Measurements from ENCODE around the gene PLAAT3. TPM values are rescaled to one million over a fixed set of nuclear protein-coding genes. Genes with fewer than 3 reads are reported as not detected.
"Not testable (repeated sequence)": the region's sequence is repeated elsewhere in the genome, so short reads cannot be mapped to it uniquely, and the experiment has no call there.

PLAAT3 gene
- total and polyA plus RNA-seq, 2 donors from 2014 or later, result 88.2 to 262 TPM

- Histone ChIP-seq H3K36me3 (ENCODE audit: control insufficient read depth in 2 of 3, insufficient read depth in 3 of 3, low read length in 3 of 3) (peaks cover 0 to 15% (median 5%) of the 10 kb centered on the region in 3 donors), H3K27me3 (ENCODE audit: control insufficient read depth, insufficient read depth, low read length) (no peaks in the 10 kb centered on the region), H3K27ac (ENCODE audit: low read depth in 2 of 2, low read length in 2 of 2) (no peak overlapping the region), H3K9me3 (ENCODE audit: control insufficient read depth in 2 of 3, insufficient read depth in 1 of 3, low read length in 3 of 3) (no peaks in the 10 kb centered on the region), H3K4me1 (ENCODE audit: control insufficient read depth in 2 of 3, insufficient read depth in 2 of 3, low read depth in 1 of 3, low read length in 3 of 3) (no peaks in the 10 kb centered on the region), H3K9ac (ENCODE audit: low read length in 3 of 3) (no peak overlapping the region), H3K4me3 (ENCODE audit: low read length in 3 of 3) (no peak overlapping the region)
- TF ChIP-seq CTCF (IDR thresholded peaks at IDR 0.05; ENCODE audit: borderline replicate concordance, extremely low read depth, insufficient read depth), result peak; percentile 8
- FAIRE-seq, result peak; percentile 29
- peak in 1 of 5 donors; percentile 6 for DNase-seq
- intact Hi-C loops (cut with DNase I), result no loop called here
These were observed 25.1 kb upstream of the PLAAT3 start for GRCh38 chr11:63639199-63639832.

- H3K9ac ChIP-seq (ENCODE audit: low read length in 3 of 3); H3K27me3 ChIP-seq (ENCODE audit: control insufficient read depth, insufficient read depth, low read length); intact Hi-C loops (cut with DNase I); FAIRE-seq; H3K27ac ChIP-seq (ENCODE audit: low read depth in 2 of 2, low read length in 2 of 2); H3K4me3 ChIP-seq (ENCODE audit: low read length in 3 of 3); DNase-seq; H3K9me3 ChIP-seq (ENCODE audit: control insufficient read depth in 2 of 3, insufficient read depth in 1 of 3, low read length in 3 of 3); H3K4me1 ChIP-seq (ENCODE audit: control insufficient read depth in 2 of 3, insufficient read depth in 2 of 3, low read depth in 1 of 3, low read length in 3 of 3): not testable (repeated sequence)
- peaks cover 0 to 13% (median 5%) of the 10 kb centered on the region in 3 donors for H3K36me3 ChIP-seq (ENCODE audit: control insufficient read depth in 2 of 3, insufficient read depth in 3 of 3, low read length in 3 of 3)
These were observed 24.2 kb upstream of the PLAAT3 start for GRCh38 chr11:63638436-63638835.

GRCh38 chr11:63635762-63636465 lies 21.7 kb upstream of the PLAAT3 start:
- intact Hi-C loops (cut with DNase I), result no loop called here
- Histone ChIP-seq H3K4me1 (ENCODE audit: control insufficient read depth in 2 of 3, insufficient read depth in 2 of 3, low read depth in 1 of 3, low read length in 3 of 3) (no peaks in the 10 kb centered on the region), H3K27me3 (ENCODE audit: control insufficient read depth, insufficient read depth, low read length) (no peaks in the 10 kb centered on the region), H3K36me3 (ENCODE audit: control insufficient read depth in 2 of 3, insufficient read depth in 3 of 3, low read length in 3 of 3) (peaks cover 2 to 18% (median 7%) of the 10 kb centered on the region in 3 donors), H3K27ac (ENCODE audit: low read depth in 2 of 2, low read length in 2 of 2) (no peak overlapping the region), H3K4me3 (ENCODE audit: low read length in 3 of 3) (no peak overlapping the region), H3K9ac (ENCODE audit: low read length in 3 of 3) (no peak overlapping the region), H3K9me3 (ENCODE audit: control insufficient read depth in 2 of 3, insufficient read depth in 1 of 3, low read length in 3 of 3) (no peaks in the 10 kb centered on the region)
- FAIRE-seq (peak; percentile 51), DNase-seq (peak in 4 of 5 donors; percentile 69 to 81 (median 76))
- TF ChIP-seq CTCF (IDR thresholded peaks at IDR 0.05; ENCODE audit: borderline replicate concordance, extremely low read depth, insufficient read depth), result peak; percentile 90

GRCh38 chr11:63629426-63629825 lies 15.2 kb upstream of the PLAAT3 start:
- FAIRE-seq, result no peak

More at GRCh38 chr11:63629426-63629825, 15.2 kb upstream of the PLAAT3 start:
- no peak for DNase-seq
- no peaks in the 10 kb centered on the region for H3K9me3 ChIP-seq (ENCODE audit: control insufficient read depth in 2 of 3, insufficient read depth in 1 of 3, low read length in 3 of 3)
- intact Hi-C loops (cut with DNase I), result no loop called here
- no peaks in the 10 kb centered on the region for H3K4me1 ChIP-seq (ENCODE audit: control insufficient read depth in 2 of 3, insufficient read depth in 2 of 3, low read depth in 1 of 3, low read length in 3 of 3)
- no peak for TF ChIP-seq CTCF (IDR thresholded peaks at IDR 0.05; ENCODE audit: borderline replicate concordance, extremely low read depth, insufficient read depth)
- H3K36me3 ChIP-seq (ENCODE audit: control insufficient read depth in 2 of 3, insufficient read depth in 3 of 3, low read length in 3 of 3), result peaks cover 3 to 28% (median 11%) of the 10 kb centered on the region in 3 donors
- H3K27me3 ChIP-seq (ENCODE audit: control insufficient read depth, insufficient read depth, low read length), result no peaks in the 10 kb centered on the region
- no peak overlapping the region for H3K9ac ChIP-seq (ENCODE audit: low read length in 3 of 3)
- no peak overlapping the region for H3K27ac ChIP-seq (ENCODE audit: low read depth in 2 of 2, low read length in 2 of 2)
- no peak overlapping the region for H3K4me3 ChIP-seq (ENCODE audit: low read length in 3 of 3)
